ENCODE measurements around the gene OR8A1. TPM values are rescaled to one million over a fixed set of nuclear protein-coding genes. Genes with fewer than 3 reads are reported as not detected.

OR8A1 gene
- total RNA-seq (not detected), polyA plus RNA-seq (not detected)

GRCh38 chr11:124569697-124570096, at the start of gene OR8A1:
Gene OR8A1, plus strand, starts transcription at chr11:124569997. Its CDS starts 123 bp downstream, at chr11:124570120.
- WGBS = 37% methylated on average over 4 of the region's 4 CpGs
- DNase-seq (ENCODE audit: low spot score) = no peak
- H3K4me3 ChIP-seq (ENCODE audit: low read depth in 1 of 3, low read length in 3 of 3) = no peak within 1 kb of the TSS
- H3K9me3 ChIP-seq (ENCODE audit: control insufficient read depth in 4 of 4, low read length in 3 of 4) = peaks cover 0 to 6% (median 0%) of the 10 kb centered on the region in 4 donors
- H3K4me1 ChIP-seq (ENCODE audit: control insufficient read depth in 4 of 4, insufficient read depth in 4 of 4, low read length in 3 of 4) = no peaks in the 10 kb centered on the region
- H3K36me3 ChIP-seq (ENCODE audit: control insufficient read depth in 4 of 4, insufficient read depth in 3 of 4, low read depth in 1 of 4, low read length in 3 of 4) = no peaks in the 10 kb centered on the region
- H3K27me3 ChIP-seq (ENCODE audit: control insufficient read depth in 4 of 4, insufficient read depth in 4 of 4, low read length in 3 of 4) = peaks cover 0 to 3% (median 0%) of the 10 kb centered on the region in 4 donors
- H3K9ac ChIP-seq (ENCODE audit: low read depth in 1 of 2, low read length in 2 of 2) = no peak within 1 kb of the TSS
- TF ChIP-seq, protein P1, sequence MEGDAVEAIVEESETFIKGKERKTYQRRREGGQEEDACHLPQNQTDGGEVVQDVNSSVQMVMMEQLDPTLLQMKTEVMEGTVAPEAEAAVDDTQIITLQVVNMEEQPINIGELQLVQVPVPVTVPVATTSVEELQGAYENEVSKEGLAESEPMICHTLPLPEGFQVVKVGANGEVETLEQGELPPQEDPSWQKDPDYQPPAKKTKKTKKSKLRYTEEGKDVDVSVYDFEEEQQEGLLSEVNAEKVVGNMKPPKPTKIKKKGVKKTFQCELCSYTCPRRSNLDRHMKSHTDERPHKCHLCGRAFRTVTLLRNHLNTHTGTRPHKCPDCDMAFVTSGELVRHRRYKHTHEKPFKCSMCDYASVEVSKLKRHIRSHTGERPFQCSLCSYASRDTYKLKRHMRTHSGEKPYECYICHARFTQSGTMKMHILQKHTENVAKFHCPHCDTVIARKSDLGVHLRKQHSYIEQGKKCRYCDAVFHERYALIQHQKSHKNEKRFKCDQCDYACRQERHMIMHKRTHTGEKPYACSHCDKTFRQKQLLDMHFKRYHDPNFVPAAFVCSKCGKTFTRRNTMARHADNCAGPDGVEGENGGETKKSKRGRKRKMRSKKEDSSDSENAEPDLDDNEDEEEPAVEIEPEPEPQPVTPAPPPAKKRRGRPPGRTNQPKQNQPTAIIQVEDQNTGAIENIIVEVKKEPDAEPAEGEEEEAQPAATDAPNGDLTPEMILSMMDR (IDR thresholded peaks at IDR 0.05; ENCODE audit: low read depth, low read length, missing input control) = no peak
- TF ChIP-seq SP1 (IDR thresholded peaks at IDR 0.05) (no peak), FOXA2 (IDR thresholded peaks at IDR 0.05) (no peak), GABPA (IDR thresholded peaks at IDR 0.05 in 1 of 2, conservative IDR thresholded peaks at IDR 0.05 in 1 of 2) (no peak), NR2F2 (IDR thresholded peaks at IDR 0.05) (no peak), HNF4A (conservative IDR thresholded peaks at IDR 0.05) (no peak), FOXA1 (IDR thresholded peaks at IDR 0.05) (no peak), RAD21 (IDR thresholded peaks at IDR 0.05) (no peak), TAF1 (conservative IDR thresholded peaks at IDR 0.05) (no peak), YY1 (IDR thresholded peaks at IDR 0.05) (no peak), RXRA (IDR thresholded peaks at IDR 0.05) (no peak)
- TF ChIP-seq, protein P2, sequence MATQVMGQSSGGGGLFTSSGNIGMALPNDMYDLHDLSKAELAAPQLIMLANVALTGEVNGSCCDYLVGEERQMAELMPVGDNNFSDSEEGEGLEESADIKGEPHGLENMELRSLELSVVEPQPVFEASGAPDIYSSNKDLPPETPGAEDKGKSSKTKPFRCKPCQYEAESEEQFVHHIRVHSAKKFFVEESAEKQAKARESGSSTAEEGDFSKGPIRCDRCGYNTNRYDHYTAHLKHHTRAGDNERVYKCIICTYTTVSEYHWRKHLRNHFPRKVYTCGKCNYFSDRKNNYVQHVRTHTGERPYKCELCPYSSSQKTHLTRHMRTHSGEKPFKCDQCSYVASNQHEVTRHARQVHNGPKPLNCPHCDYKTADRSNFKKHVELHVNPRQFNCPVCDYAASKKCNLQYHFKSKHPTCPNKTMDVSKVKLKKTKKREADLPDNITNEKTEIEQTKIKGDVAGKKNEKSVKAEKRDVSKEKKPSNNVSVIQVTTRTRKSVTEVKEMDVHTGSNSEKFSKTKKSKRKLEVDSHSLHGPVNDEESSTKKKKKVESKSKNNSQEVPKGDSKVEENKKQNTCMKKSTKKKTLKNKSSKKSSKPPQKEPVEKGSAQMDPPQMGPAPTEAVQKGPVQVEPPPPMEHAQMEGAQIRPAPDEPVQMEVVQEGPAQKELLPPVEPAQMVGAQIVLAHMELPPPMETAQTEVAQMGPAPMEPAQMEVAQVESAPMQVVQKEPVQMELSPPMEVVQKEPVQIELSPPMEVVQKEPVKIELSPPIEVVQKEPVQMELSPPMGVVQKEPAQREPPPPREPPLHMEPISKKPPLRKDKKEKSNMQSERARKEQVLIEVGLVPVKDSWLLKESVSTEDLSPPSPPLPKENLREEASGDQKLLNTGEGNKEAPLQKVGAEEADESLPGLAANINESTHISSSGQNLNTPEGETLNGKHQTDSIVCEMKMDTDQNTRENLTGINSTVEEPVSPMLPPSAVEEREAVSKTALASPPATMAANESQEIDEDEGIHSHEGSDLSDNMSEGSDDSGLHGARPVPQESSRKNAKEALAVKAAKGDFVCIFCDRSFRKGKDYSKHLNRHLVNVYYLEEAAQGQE (IDR thresholded peaks at IDR 0.05) = no peak
- TF ChIP-seq, protein P3, sequence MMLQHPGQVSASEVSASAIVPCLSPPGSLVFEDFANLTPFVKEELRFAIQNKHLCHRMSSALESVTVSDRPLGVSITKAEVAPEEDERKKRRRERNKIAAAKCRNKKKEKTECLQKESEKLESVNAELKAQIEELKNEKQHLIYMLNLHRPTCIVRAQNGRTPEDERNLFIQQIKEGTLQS (IDR thresholded peaks at IDR 0.05) = no peak
- H3K27ac ChIP-seq (ENCODE audit: low read depth in 1 of 2, low read length in 2 of 2) = no peak within 1 kb of the TSS

- H3K9ac ChIP-seq (ENCODE audit: low read depth in 1 of 2, low read length in 2 of 2) = no peak overlapping the region
- H3K4me3 ChIP-seq (ENCODE audit: low read depth in 1 of 3, low read length in 3 of 3) = no peak overlapping the region
- H3K36me3 ChIP-seq (ENCODE audit: control insufficient read depth in 4 of 4, insufficient read depth in 3 of 4, low read depth in 1 of 4, low read length in 3 of 4) = no peaks in the 10 kb centered on the region
- H3K4me1 ChIP-seq (ENCODE audit: control insufficient read depth in 4 of 4, insufficient read depth in 4 of 4, low read length in 3 of 4) = peaks cover 0 to 6% (median 5%) of the 10 kb centered on the region in 4 donors
- WGBS = 58% methylated on average over 1 of the region's 1 CpG
- no peak overlapping the region for H3K27ac ChIP-seq (ENCODE audit: low read depth in 1 of 2, low read length in 2 of 2)
- no peak for DNase-seq (ENCODE audit: low spot score)
- H3K9me3 ChIP-seq (ENCODE audit: control insufficient read depth in 4 of 4, low read length in 3 of 4) = no peaks in the 10 kb centered on the region
- no peaks in the 10 kb centered on the region for H3K27me3 ChIP-seq (ENCODE audit: control insufficient read depth in 4 of 4, insufficient read depth in 4 of 4, low read length in 3 of 4)
- TF ChIP-seq RXRA (IDR thresholded peaks at IDR 0.05) = no peak
- no peak for TF ChIP-seq SP1 (IDR thresholded peaks at IDR 0.05)
- TF ChIP-seq TAF1 (conservative IDR thresholded peaks at IDR 0.05) = no peak
- no peak for TF ChIP-seq HNF4A (conservative IDR thresholded peaks at IDR 0.05)
- no peak for TF ChIP-seq EGR1 (IDR thresholded peaks at IDR 0.05; ENCODE audit: low read depth in 2 of 2)
- no peak for TF ChIP-seq JUND (IDR thresholded peaks at IDR 0.05)
- TF ChIP-seq, protein P1 (IDR thresholded peaks at IDR 0.05; ENCODE audit: low read depth, low read length, missing input control) = no peak
- TF ChIP-seq, protein P3 (IDR thresholded peaks at IDR 0.05) = no peak
- no peak for TF ChIP-seq HNF4G (IDR thresholded peaks at IDR 0.05)
- no peak for TF ChIP-seq NR2F2 (IDR thresholded peaks at IDR 0.05)
- TF ChIP-seq, protein P2 (IDR thresholded peaks at IDR 0.05) = no peak
- no peak for TF ChIP-seq FOXA2 (IDR thresholded peaks at IDR 0.05)
- TF ChIP-seq ZBTB33 (IDR thresholded peaks at IDR 0.05) = no peak
- no peak for TF ChIP-seq FOXA1 (IDR thresholded peaks at IDR 0.05)
- TF ChIP-seq, protein P4, sequence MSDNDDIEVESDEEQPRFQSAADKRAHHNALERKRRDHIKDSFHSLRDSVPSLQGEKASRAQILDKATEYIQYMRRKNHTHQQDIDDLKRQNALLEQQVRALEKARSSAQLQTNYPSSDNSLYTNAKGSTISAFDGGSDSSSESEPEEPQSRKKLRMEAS (IDR thresholded peaks at IDR 0.05) = no peak
Observed at GRCh38 chr11:124520550-124520854, 49.3 kb upstream of the OR8A1 start.
